Measurements from ENCODE around the gene ZNF280B. TPM values are rescaled to one million over a fixed set of nuclear protein-coding genes. Genes with fewer than 3 reads are reported as not detected.

The ZNF280B gene
- total and polyA plus RNA-seq, 9 of the 15 experiments (the other 6 are each of a cell fraction or from before 2014, with no cell fraction given) = 7.7 to 29.9 (median 20.0) TPM

DNA sequence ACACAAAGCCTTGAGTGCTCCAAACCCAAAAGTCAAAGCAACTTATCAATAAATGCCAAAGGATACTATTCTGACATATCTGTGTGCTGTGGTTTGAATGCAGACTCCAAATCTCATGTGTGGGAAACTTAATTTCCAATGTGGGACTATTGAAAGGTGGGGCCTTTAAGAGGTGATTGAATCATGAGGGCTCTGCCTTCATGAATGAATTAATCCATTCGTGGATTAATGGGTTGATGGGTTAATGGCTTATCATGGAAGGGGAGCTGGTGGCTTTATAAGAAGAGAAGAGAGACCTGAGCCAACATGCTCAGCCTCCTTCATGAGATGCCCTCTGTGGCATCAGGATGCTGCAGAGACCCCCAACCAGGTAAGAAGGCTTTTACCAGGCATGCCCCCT, 28.4 kb upstream of the ZNF280B start:
- Histone ChIP-seq H3K27ac (ENCODE audit: extremely low read depth, low read depth, low read length) (no peak overlapping the region), H3K9ac (ENCODE audit: insufficient read depth in 1 of 2, low read depth in 2 of 2, low read length in 2 of 2) (no peak overlapping the region), H3K36me3 (ENCODE audit: control insufficient read depth, insufficient read depth, low read length) (no peaks in the 10 kb centered on the region), H3K27me3 (ENCODE audit: control insufficient read depth in 2 of 2, insufficient read depth in 2 of 2, low read length in 2 of 2) (no peaks in the 10 kb centered on the region), H3K9me1 (ENCODE audit: control insufficient read depth, insufficient read depth, low read length) (no peaks in the 10 kb centered on the region), H3K4me3 (no peak overlapping the region), H3K4me1 (replicated peaks in 1 of 2; ENCODE audit: control insufficient read depth in 2 of 2, insufficient read depth in 2 of 2, low read length in 2 of 2) (no peaks in the 10 kb centered on the region), H4K20me1 (replicated peaks; ENCODE audit: control insufficient read depth, insufficient read depth, low read length) (no peaks in the 10 kb centered on the region), H3K79me2 (ENCODE audit: control insufficient read depth, insufficient read depth, low read length) (no peaks in the 10 kb centered on the region), H2AFZ (ENCODE audit: low read depth, low read length) (no peak overlapping the region), H3K9me3 (replicated peaks; ENCODE audit: control insufficient read depth, insufficient read depth, low read depth, low read length) (no peaks in the 10 kb centered on the region), H3K4me2 (ENCODE audit: insufficient read depth, low read length) (no peak overlapping the region)
- ChIA-PET POLR2A (interaction anchor here (1.0 to 19.7 kb wide), 3 partner anchors 13 to 45 kb away, joined by 3 to 708 read pairs (median 21); partner anchors contain the start of gene ZNF280A), CTCF (ENCODE audit: low intra/inter-chr PET ratio) (no interaction called here)
- intact Hi-C loops (cut with micrococcal nuclease) = no loop called here
- in situ Hi-C loops (cut with MboI) = loop anchor here (25.0 kb wide), 1 partner anchor 1125 kb away; the partner anchor contains the start of gene HIC2
- no peak for DNase-seq (ENCODE audit: extremely low read depth in 1 of 4, low spot score in 3 of 4)
- FAIRE-seq = no peak
- no peak for ATAC-seq
- no TSS peak for BruUV-seq (replicated peaks)
- 6% methylated on average over 1 of the region's 1 CpG for WGBS (ENCODE audit: insufficient coverage, low coverage, missing lambda C conversion rate)
- TF ChIP-seq NR4A1 (CRISPR knock-in tag; IDR thresholded peaks at IDR 0.05) (no peak), NR4A1 (tag; IDR thresholded peaks at IDR 0.05) (0 out of 2 replicates have a peak, but pooled peaks have one; percentile 20), MCM3 (IDR thresholded peaks at IDR 0.05) (peak; percentile 90), MCM5 (IDR thresholded peaks at IDR 0.05; ENCODE audit: low read depth) (0 out of 2 replicates have a peak, but pooled peaks have one; percentile 31), HNRNPH1 (optimal IDR thresholded peaks at IDR 0.05; ENCODE audit: low read depth, low read length) (no peak)
- TF ChIP-seq, protein P1, sequence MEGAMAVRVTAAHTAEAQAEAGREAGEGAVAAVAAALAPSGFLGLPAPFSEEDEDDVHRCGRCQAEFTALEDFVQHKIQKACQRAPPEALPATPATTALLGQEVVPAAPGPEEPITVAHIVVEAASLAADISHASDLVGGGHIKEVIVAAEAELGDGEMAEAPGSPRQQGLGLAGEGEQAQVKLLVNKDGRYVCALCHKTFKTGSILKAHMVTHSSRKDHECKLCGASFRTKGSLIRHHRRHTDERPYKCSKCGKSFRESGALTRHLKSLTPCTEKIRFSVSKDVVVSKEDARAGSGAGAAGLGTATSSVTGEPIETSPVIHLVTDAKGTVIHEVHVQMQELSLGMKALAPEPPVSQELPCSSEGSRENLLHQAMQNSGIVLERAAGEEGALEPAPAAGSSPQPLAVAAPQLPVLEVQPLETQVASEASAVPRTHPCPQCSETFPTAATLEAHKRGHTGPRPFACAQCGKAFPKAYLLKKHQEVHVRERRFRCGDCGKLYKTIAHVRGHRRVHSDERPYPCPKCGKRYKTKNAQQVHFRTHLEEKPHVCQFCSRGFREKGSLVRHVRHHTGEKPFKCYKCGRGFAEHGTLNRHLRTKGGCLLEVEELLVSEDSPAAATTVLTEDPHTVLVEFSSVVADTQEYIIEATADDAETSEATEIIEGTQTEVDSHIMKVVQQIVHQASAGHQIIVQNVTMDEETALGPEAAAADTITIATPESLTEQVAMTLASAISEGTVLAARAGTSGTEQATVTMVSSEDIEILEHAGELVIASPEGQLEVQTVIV (CRISPR knock-in tag; IDR thresholded peaks at IDR 0.05; ENCODE audit: borderline replicate concordance) = no peak
- TF ChIP-seq, protein P2, sequence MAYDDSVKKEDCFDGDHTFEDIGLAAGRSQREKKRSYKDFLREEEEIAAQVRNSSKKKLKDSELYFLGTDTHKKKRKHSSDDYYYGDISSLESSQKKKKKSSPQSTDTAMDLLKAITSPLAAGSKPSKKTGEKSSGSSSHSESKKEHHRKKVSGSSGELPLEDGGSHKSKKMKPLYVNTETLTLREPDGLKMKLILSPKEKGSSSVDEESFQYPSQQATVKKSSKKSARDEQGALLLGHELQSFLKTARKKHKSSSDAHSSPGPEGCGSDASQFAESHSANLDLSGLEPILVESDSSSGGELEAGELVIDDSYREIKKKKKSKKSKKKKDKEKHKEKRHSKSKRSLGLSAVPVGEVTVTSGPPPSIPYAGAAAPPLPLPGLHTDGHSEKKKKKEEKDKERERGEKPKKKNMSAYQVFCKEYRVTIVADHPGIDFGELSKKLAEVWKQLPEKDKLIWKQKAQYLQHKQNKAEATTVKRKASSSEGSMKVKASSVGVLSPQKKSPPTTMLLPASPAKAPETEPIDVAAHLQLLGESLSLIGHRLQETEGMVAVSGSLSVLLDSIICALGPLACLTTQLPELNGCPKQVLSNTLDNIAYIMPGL (CRISPR knock-in tag; IDR thresholded peaks at IDR 0.05) = peak; percentile 31; the same call in 1 of the 2 replicates
- TF ChIP-seq, protein P3, sequence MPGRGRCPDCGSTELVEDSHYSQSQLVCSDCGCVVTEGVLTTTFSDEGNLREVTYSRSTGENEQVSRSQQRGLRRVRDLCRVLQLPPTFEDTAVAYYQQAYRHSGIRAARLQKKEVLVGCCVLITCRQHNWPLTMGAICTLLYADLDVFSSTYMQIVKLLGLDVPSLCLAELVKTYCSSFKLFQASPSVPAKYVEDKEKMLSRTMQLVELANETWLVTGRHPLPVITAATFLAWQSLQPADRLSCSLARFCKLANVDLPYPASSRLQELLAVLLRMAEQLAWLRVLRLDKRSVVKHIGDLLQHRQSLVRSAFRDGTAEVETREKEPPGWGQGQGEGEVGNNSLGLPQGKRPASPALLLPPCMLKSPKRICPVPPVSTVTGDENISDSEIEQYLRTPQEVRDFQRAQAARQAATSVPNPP (IDR thresholded peaks at IDR 0.05; ENCODE audit: borderline replicate concordance, insufficient read depth, insufficient read length) = peak; percentile 52
- TF ChIP-seq, protein P4, sequence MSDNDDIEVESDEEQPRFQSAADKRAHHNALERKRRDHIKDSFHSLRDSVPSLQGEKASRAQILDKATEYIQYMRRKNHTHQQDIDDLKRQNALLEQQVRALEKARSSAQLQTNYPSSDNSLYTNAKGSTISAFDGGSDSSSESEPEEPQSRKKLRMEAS (CRISPR knock-in tag; IDR thresholded peaks at IDR 0.05) = no peak
- TF ChIP-seq, protein P5, sequence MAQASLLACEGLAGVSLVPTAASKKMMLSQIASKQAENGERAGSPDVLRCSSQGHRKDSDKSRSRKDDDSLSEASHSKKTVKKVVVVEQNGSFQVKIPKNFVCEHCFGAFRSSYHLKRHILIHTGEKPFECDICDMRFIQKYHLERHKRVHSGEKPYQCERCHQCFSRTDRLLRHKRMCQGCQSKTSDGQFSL (CRISPR knock-in tag; IDR thresholded peaks at IDR 0.05) = 0 out of 2 replicates have a peak, but pooled peaks have one; percentile 32
- TF ChIP-seq, protein P5 (tag; IDR thresholded peaks at IDR 0.05) = no peak
- TF ChIP-seq, protein P6, sequence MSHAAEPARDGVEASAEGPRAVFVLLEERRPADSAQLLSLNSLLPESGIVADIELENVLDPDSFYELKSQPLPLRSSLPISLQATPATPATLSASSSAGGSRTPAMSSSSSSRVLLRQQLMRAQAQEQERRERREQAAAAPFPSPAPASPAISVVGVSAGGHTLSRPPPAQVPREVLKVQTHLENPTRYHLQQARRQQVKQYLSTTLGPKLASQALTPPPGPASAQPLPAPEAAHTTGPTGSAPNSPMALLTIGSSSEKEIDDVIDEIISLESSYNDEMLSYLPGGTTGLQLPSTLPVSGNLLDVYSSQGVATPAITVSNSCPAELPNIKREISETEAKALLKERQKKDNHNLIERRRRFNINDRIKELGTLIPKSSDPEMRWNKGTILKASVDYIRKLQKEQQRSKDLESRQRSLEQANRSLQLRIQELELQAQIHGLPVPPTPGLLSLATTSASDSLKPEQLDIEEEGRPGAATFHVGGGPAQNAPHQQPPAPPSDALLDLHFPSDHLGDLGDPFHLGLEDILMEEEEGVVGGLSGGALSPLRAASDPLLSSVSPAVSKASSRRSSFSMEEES (CRISPR knock-in tag; IDR thresholded peaks at IDR 0.05) = no peak

Measured in K562 (cell line).